Uterus (tissue), 4 donors: ENCODE measurements around the gene NDUFA13. TPM values are rescaled to one million over a fixed set of nuclear protein-coding genes. Genes with fewer than 3 reads are reported as not detected.

ENCODE experiments used
- DNase-seq, 2 donors: peaks; one replicate each; pipeline ENCODE4 v3.0.0-alpha.2; 2019 to 2020
- H3K27ac ChIP-seq, 2 donors: fragments of 200-600 bp; sonication (generic); 1 replicate in 1 of 2; 2 replicates in 1 of 2; pipeline ENCODE4 v1.5.1; 2016 to 2018
- H3K27me3 ChIP-seq, 2 donors: fragments of 200-600 bp; sonication (generic); one replicate each; pipeline ENCODE4 v1.5.1; 2018 to 2019; ENCODE audit warnings: control low read depth in 1 of 2
- H3K36me3 ChIP-seq, 2 donors: fragments of 200-600 bp; sonication (generic); one replicate each; pipeline ENCODE4 v1.5.1; 2019; ENCODE audit warnings: control low read depth in 1 of 2
- H3K4me1 ChIP-seq, 2 donors: fragments of 200-600 bp; sonication (generic); one replicate each; pipeline ENCODE4 v1.5.1; 2018 to 2019; ENCODE audit warnings: control low read depth in 1 of 2
- H3K4me3 ChIP-seq, 2 donors: fragments of 200-600 bp; sonication (generic); 1 replicate in 1 of 2; 2 replicates in 1 of 2; pipeline ENCODE4 v1.5.1; 2018 to 2019; ENCODE audit warnings: mild to moderate bottlenecking in 1 of 2
- H3K9me3 ChIP-seq, 2 donors: fragments of 200-600 bp; sonication (generic); one replicate each; pipeline ENCODE4 v1.5.1; 2019; ENCODE audit warnings: control low read depth in 1 of 2
- CTCF ChIP-seq, 4 experiments: fragments of 200-600 bp in 2 of 4; fragments of 450-650 bp in 2 of 4; sonication (generic) in 2 of 4; IDR thresholded peaks; one replicate each; pipeline ENCODE4 v1.5.1; 2016 to 2019; ENCODE audit warnings: antibody characterized with exemption in 4 of 4, mild to moderate bottlenecking in 2 of 4, moderate library complexity in 1 of 4
- POLR2A ChIP-seq, 2 donors: fragments of 450-650 bp; IDR thresholded peaks; one replicate each; pipeline ENCODE4 v1.6.1; 2016; ENCODE audit warnings: antibody characterized with exemption in 2 of 2, mild to moderate bottlenecking in 1 of 2, moderate library complexity in 1 of 2
- intact Hi-C: fragments of 100-400 bp; cut with DNase I; formaldehyde crosslinking; loops from one replicate; pipeline ENCODE4 v1.15.1; 2023; ENCODE audit warnings: low total_unique reads
- total RNA-seq, 4 donors: library from RNA; depleted of rRNA in 3 of 4; stranded (reverse); fragments of >200 nt in 3 of 4; gene quantifications; one replicate each; pipeline versions ENCODE4 v1.1.0 to v1.2.4, GENCODE V29; 2014 to 2023
- donor health status: DM: yes; HTN: yes; CAD: no.

NDUFA13 gene
- total RNA-seq, 4 donors from 2014 or later: 28.6 to 204 (median 60.9) TPM

GRCh38 chr19:19505669-19506326, 10.2 kb upstream of the NDUFA13 start:
- no peak for TF ChIP-seq POLR2A (IDR thresholded peaks at IDR 0.05)
- TF ChIP-seq CTCF (IDR thresholded peaks at IDR 0.05): no peak
- Histone ChIP-seq H3K36me3 (no peaks in the 10 kb centered on the region), H3K9me3 (no peaks in the 10 kb centered on the region), H3K4me3 (no peak overlapping the region), H3K27me3 (no peaks in the 10 kb centered on the region), H3K4me1 (no peaks in the 10 kb centered on the region), H3K27ac (no peak overlapping the region)
- DNase-seq: no peak
- intact Hi-C loops: no loop called here

GRCh38 chr19:19506592-19506991, 9.4 kb upstream of the NDUFA13 start:
- DNase-seq: no peak
- no peak for TF ChIP-seq POLR2A (IDR thresholded peaks at IDR 0.05)
- TF ChIP-seq CTCF (IDR thresholded peaks at IDR 0.05): no peak
- no peak overlapping the region for H3K4me3 ChIP-seq
- no peaks in the 10 kb centered on the region for H3K9me3 ChIP-seq
- no peak overlapping the region for H3K27ac ChIP-seq
- intact Hi-C loops: no loop called here
- H3K4me1 ChIP-seq: no peaks in the 10 kb centered on the region
- H3K27me3 ChIP-seq: no peaks in the 10 kb centered on the region
- H3K36me3 ChIP-seq: no peaks in the 10 kb centered on the region

- no peak for DNase-seq
- Histone ChIP-seq H3K27ac (no peak overlapping the region), H3K27me3 (no peaks in the 10 kb centered on the region), H3K4me1 (no peaks in the 10 kb centered on the region), H3K9me3 (no peaks in the 10 kb centered on the region), H3K36me3 (no peaks in the 10 kb centered on the region), H3K4me3 (no peak overlapping the region)
- TF ChIP-seq CTCF (IDR thresholded peaks at IDR 0.05) (no peak), POLR2A (IDR thresholded peaks at IDR 0.05) (no peak)
- intact Hi-C loops: no loop called here
Observed at GRCh38 chr19:19507354-19507753, 8.7 kb upstream of the NDUFA13 start.

GRCh38 chr19:19508217-19508616, 7.8 kb upstream of the NDUFA13 start:
- Histone ChIP-seq H3K36me3 (no peaks in the 10 kb centered on the region), H3K4me1 (no peaks in the 10 kb centered on the region), H3K27me3 (no peaks in the 10 kb centered on the region), H3K4me3 (no peak overlapping the region), H3K27ac (no peak overlapping the region), H3K9me3 (no peaks in the 10 kb centered on the region)
- no peak for TF ChIP-seq POLR2A (IDR thresholded peaks at IDR 0.05)
- TF ChIP-seq CTCF (IDR thresholded peaks at IDR 0.05): no peak
- no peak for DNase-seq
- intact Hi-C loops: no loop called here

GRCh38 chr19:19510432-19510831, 5.6 kb upstream of the NDUFA13 start:
- no peaks in the 10 kb centered on the region for H3K27me3 ChIP-seq
- H3K9me3 ChIP-seq: no peaks in the 10 kb centered on the region
- H3K4me1 ChIP-seq: peaks cover 0 to 3% of the 10 kb centered on the region in 2 donors
- no peak for DNase-seq
- TF ChIP-seq CTCF (IDR thresholded peaks at IDR 0.05): no peak
- TF ChIP-seq POLR2A (IDR thresholded peaks at IDR 0.05): no peak
- no peak overlapping the region for H3K4me3 ChIP-seq
- no peak overlapping the region for H3K27ac ChIP-seq
- no peaks in the 10 kb centered on the region for H3K36me3 ChIP-seq
- intact Hi-C loops: no loop called here
